HEK293 (cell line): Measurements from ENCODE around the gene ZNF428.

Experiments
- BCL11A ChIP-seq: fragments of 450-650 bp; formaldehyde crosslinking; IDR thresholded peaks from 2 replicates; pipeline ENCODE4 v1.5.1; 2016; ENCODE audit warnings: low read depth, missing biosample characterization, missing genetic modification characterization
- GLI4 ChIP-seq: fragments of 450-650 bp; formaldehyde crosslinking; IDR thresholded peaks from 2 replicates; pipeline ENCODE4 v1.5.1; 2016; ENCODE audit warnings: missing biosample characterization, missing genetic modification characterization
- GLIS1 ChIP-seq: fragments of 450-650 bp; formaldehyde crosslinking; IDR thresholded peaks from 2 replicates; pipeline ENCODE4 v1.5.1; 2016; ENCODE audit warnings: missing biosample characterization, missing genetic modification characterization
- HOXD13 ChIP-seq: sonication (generic); formaldehyde crosslinking; IDR thresholded peaks from 2 replicates; pipeline ENCODE4 v1.8.0; 2022; ENCODE audit warnings: missing genetic modification reagents, borderline replicate concordance
- SCRT2 ChIP-seq: fragments of 450-650 bp; formaldehyde crosslinking; IDR thresholded peaks from 2 replicates; pipeline ENCODE4 v1.5.1; 2016; ENCODE audit warnings: missing biosample characterization, missing genetic modification characterization
- SETDB1 ChIP-seq: IDR thresholded peaks from one replicate; pipeline ENCODE4 v1.6.1; 2017; ENCODE audit warnings: mild to moderate bottlenecking, low read length, moderate library complexity, mixed read lengths; ENCODE audit not compliant: insufficient read length
- TRIM28 ChIP-seq: IDR thresholded peaks from 2 replicates; pipeline ENCODE4 v1.6.1; 2011; ENCODE audit warnings: low read length, control low read depth, borderline replicate concordance
- TSHZ1 ChIP-seq: fragments of 450-650 bp; formaldehyde crosslinking; IDR thresholded peaks from 2 replicates; pipeline ENCODE4 v1.5.1; 2016; ENCODE audit warnings: missing biosample characterization, missing genetic modification characterization, borderline replicate concordance
- YY1 ChIP-seq: fragments of 450-650 bp; formaldehyde crosslinking; IDR thresholded peaks from 2 replicates; pipeline ENCODE4 v1.5.1; 2018; ENCODE audit warnings: missing biosample characterization, missing genetic modification characterization
- ZBTB1 ChIP-seq: fragments of 450-650 bp; formaldehyde crosslinking; IDR thresholded peaks from 2 replicates; pipeline ENCODE4 v1.5.1; 2016; ENCODE audit warnings: missing biosample characterization, missing genetic modification characterization
- ZBTB8A ChIP-seq: fragments of 450-650 bp; formaldehyde crosslinking; IDR thresholded peaks from 2 replicates; pipeline ENCODE4 v1.5.1; 2016; ENCODE audit warnings: missing biosample characterization, missing genetic modification characterization
- ZFP3 ChIP-seq: fragments of 450-650 bp; formaldehyde crosslinking; IDR thresholded peaks from 2 replicates; pipeline ENCODE4 v1.5.1; 2016; ENCODE audit warnings: low read depth, missing biosample characterization, missing genetic modification characterization
- ZNF114 ChIP-seq: fragments of 450-650 bp; formaldehyde crosslinking; IDR thresholded peaks from 2 replicates; pipeline ENCODE4 v1.5.0; 2017; ENCODE audit warnings: missing biosample characterization, missing genetic modification characterization
- ZNF174 ChIP-seq: fragments of 450-650 bp; formaldehyde crosslinking; IDR thresholded peaks from 2 replicates; pipeline ENCODE4 v1.5.0; 2017; ENCODE audit warnings: missing biosample characterization, mild to moderate bottlenecking, missing genetic modification characterization
- ZNF184 ChIP-seq: fragments of 450-650 bp; IDR thresholded peaks from 2 replicates; pipeline ENCODE4 v1.5.1; 2018; ENCODE audit warnings: missing biosample characterization, mild to moderate bottlenecking, missing genetic modification characterization
- ZNF239 ChIP-seq: fragments of 450-650 bp; formaldehyde crosslinking; IDR thresholded peaks from 2 replicates; pipeline ENCODE4 v1.5.1; 2016; ENCODE audit warnings: missing biosample characterization, missing genetic modification characterization
- ZNF24 ChIP-seq: fragments of 450-650 bp; formaldehyde crosslinking; IDR thresholded peaks from 2 replicates; pipeline ENCODE4 v1.5.1; 2016; ENCODE audit warnings: missing biosample characterization, missing genetic modification characterization
- ZNF274 ChIP-seq, 2 experiments: fragments of 200-500 bp in 1 of 2; fragments of 450-650 bp in 1 of 2; sonication (Bioruptor generic) in 1 of 2; formaldehyde crosslinking in 1 of 2; IDR thresholded peaks; 2 replicates each; pipeline versions ENCODE4 v1.5.1 to v1.6.1; 2014 to 2016; ENCODE audit warnings: borderline replicate concordance in 1 of 2, inconsistent platforms in 1 of 2, low read length in 1 of 2, missing biosample characterization in 1 of 2, missing genetic modification characterization in 1 of 2
- ZNF394 ChIP-seq: fragments of 450-650 bp; formaldehyde crosslinking; IDR thresholded peaks from 2 replicates; pipeline ENCODE4 v1.5.1; 2016; ENCODE audit warnings: missing biosample characterization, missing genetic modification characterization, mild to moderate bottlenecking, moderate library complexity, borderline replicate concordance
- ZNF521 ChIP-seq: fragments of 450-650 bp; formaldehyde crosslinking; IDR thresholded peaks from 2 replicates; pipeline ENCODE4 v1.5.1; 2017; ENCODE audit warnings: missing biosample characterization, mild to moderate bottlenecking, missing genetic modification characterization
- ZNF555 ChIP-seq: fragments of 450-650 bp; formaldehyde crosslinking; conservative IDR thresholded peaks from 2 replicates; pipeline ENCODE4 v1.5.1; 2017; ENCODE audit warnings: missing biosample characterization, mild to moderate bottlenecking, missing genetic modification characterization, inconsistent platforms
- ZNF558 ChIP-seq: fragments of 450-650 bp; formaldehyde crosslinking; IDR thresholded peaks from 2 replicates; pipeline ENCODE4 v1.5.1; 2016; ENCODE audit warnings: missing biosample characterization, missing genetic modification characterization
- ZNF560 ChIP-seq: fragments of 450-650 bp; formaldehyde crosslinking; IDR thresholded peaks from 2 replicates; pipeline ENCODE4 v1.5.1; 2017; ENCODE audit warnings: missing biosample characterization, missing genetic modification characterization, borderline replicate concordance
- ZNF561 ChIP-seq: fragments of 450-650 bp; IDR thresholded peaks from 2 replicates; pipeline ENCODE4 v1.5.1; 2018; ENCODE audit warnings: missing biosample characterization, missing genetic modification characterization, borderline replicate concordance
- ZNF645 ChIP-seq: fragments of 450-650 bp; formaldehyde crosslinking; IDR thresholded peaks from 2 replicates; pipeline ENCODE4; 2016; ENCODE audit warnings: missing biosample characterization, missing genetic modification characterization
- ZNF654 ChIP-seq: fragments of 450-650 bp; formaldehyde crosslinking; IDR thresholded peaks from 2 replicates; pipeline ENCODE4 v1.5.1; 2016; ENCODE audit warnings: low read depth, missing biosample characterization, missing genetic modification characterization
- ZNF658 ChIP-seq: fragments of 450-650 bp; formaldehyde crosslinking; IDR thresholded peaks from 2 replicates; pipeline ENCODE4; 2016; ENCODE audit warnings: missing biosample characterization, missing genetic modification characterization
- ZNF747 ChIP-seq: fragments of 450-650 bp; formaldehyde crosslinking; IDR thresholded peaks from 2 replicates; pipeline ENCODE4 v1.5.1; 2016; ENCODE audit warnings: missing biosample characterization, missing genetic modification characterization
- ZNF768 ChIP-seq: fragments of 450-650 bp; formaldehyde crosslinking; IDR thresholded peaks from 2 replicates; pipeline ENCODE4 v1.5.1; 2018; ENCODE audit warnings: missing biosample characterization, mild to moderate bottlenecking, missing genetic modification characterization
- ZNF776 ChIP-seq: fragments of 450-650 bp; formaldehyde crosslinking; IDR thresholded peaks from 2 replicates; pipeline ENCODE4 v1.5.0; 2017; ENCODE audit warnings: missing biosample characterization, missing genetic modification characterization, borderline replicate concordance
- ZSCAN23 ChIP-seq: fragments of 450-650 bp; formaldehyde crosslinking; IDR thresholded peaks from 2 replicates; pipeline ENCODE4 v1.5.1; 2016; ENCODE audit warnings: missing biosample characterization, missing genetic modification characterization
- TF ChIP-seq, protein P1 (sequence below): IDR thresholded peaks from 2 replicates; pipeline ENCODE4 v1.6.1; 2011; ENCODE audit warnings: mild to moderate bottlenecking, low read depth, low read length, borderline replicate concordance
- TF ChIP-seq, protein P2 (sequence below): fragments of 450-650 bp; formaldehyde crosslinking; IDR thresholded peaks from 2 replicates; pipeline ENCODE4 v1.5.1; 2016; ENCODE audit warnings: missing biosample characterization, missing genetic modification characterization

ZNF428 gene

DNA sequence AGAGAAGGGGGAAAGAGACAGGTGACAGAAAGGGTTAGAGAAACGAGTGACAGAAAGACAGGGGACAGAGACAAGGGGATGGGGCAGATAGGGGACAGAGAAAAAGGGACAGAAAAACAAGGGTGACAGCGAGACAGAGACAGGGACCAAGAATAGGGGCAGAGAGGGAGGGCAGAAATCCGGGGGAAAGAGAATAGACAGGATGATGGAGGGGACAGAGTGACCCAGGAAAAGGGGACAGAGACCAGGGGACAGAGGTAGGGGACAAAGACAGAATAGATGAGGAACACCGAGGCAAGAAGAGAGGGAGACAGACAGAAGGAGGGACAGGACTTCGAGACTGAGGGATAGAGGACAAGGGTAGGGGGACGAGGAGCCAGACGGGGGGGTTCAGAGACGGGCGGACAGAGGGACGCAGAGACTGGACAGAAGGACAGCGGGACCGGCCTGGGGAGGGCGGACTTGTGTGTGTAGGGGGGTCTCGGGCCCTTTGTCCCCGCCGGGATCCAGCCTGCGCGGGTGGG is 19.6 kb upstream of the ZNF428 start (continued):
- no peak for TF ChIP-seq ZNF747 (tag by site-specific recombination)
- no peak for TF ChIP-seq ZNF654
- no peak for TF ChIP-seq ZNF560 (tag by site-specific recombination)
- no peak for TF ChIP-seq ZNF274 (IDR thresholded peaks at IDR 0.05; ENCODE audit: low read length)
- TF ChIP-seq ZNF274 (tag by site-specific recombination; IDR thresholded peaks at IDR 0.05; ENCODE audit: borderline replicate concordance) = no peak
- no peak for TF ChIP-seq TSHZ1 (tag by site-specific recombination)
- no peak for TF ChIP-seq ZNF114
- TF ChIP-seq ZNF184 (tag by site-specific recombination) = no peak
- TF ChIP-seq ZNF776 = no peak
- TF ChIP-seq ZNF558 (tag by site-specific recombination) = no peak
- TF ChIP-seq ZNF768 (tag by site-specific recombination) = no peak
- TF ChIP-seq, protein P1, sequence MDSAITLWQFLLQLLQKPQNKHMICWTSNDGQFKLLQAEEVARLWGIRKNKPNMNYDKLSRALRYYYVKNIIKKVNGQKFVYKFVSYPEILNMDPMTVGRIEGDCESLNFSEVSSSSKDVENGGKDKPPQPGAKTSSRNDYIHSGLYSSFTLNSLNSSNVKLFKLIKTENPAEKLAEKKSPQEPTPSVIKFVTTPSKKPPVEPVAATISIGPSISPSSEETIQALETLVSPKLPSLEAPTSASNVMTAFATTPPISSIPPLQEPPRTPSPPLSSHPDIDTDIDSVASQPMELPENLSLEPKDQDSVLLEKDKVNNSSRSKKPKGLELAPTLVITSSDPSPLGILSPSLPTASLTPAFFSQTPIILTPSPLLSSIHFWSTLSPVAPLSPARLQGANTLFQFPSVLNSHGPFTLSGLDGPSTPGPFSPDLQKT = no peak
- no peak for TF ChIP-seq HOXD13
- TF ChIP-seq ZNF658 = no peak
- TF ChIP-seq ZNF174 (tag by site-specific recombination) = no peak
- TF ChIP-seq ZFP3 (tag by site-specific recombination) = 0 out of 2 replicates have a peak, but pooled peaks have one; percentile 10
- TF ChIP-seq TRIM28 = no peak
- no peak for TF ChIP-seq GLI4 (tag by site-specific recombination)
- no peak; the same call in 1 of the 2 replicates for TF ChIP-seq BCL11A
- no peak for TF ChIP-seq ZNF561
- peak; percentile 68; the same call in 1 of the 2 replicates for TF ChIP-seq ZNF645 (tag by site-specific recombination)
- no peak for TF ChIP-seq SETDB1
- no peak for TF ChIP-seq YY1 (tag by site-specific recombination)
- TF ChIP-seq ZNF24 = no peak
- peak; percentile 14 for TF ChIP-seq GLIS1 (tag by site-specific recombination)
- TF ChIP-seq, protein P2, sequence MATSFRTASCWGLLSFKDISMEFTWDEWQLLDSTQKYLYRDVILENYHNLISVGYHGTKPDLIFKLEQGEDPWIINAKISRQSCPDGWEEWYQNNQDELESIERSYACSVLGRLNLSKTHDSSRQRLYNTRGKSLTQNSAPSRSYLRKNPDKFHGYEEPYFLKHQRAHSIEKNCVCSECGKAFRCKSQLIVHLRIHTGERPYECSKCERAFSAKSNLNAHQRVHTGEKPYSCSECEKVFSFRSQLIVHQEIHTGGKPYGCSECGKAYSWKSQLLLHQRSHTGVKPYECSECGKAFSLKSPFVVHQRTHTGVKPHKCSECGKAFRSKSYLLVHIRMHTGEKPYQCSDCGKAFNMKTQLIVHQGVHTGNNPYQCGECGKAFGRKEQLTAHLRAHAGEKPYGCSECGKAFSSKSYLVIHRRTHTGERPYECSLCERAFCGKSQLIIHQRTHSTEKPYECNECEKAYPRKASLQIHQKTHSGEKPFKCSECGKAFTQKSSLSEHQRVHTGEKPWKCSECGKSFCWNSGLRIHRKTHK (tag by site-specific recombination) = no peak
- TF ChIP-seq ZNF555 (tag by site-specific recombination) = no peak
- TF ChIP-seq SCRT2 (tag by site-specific recombination) = no peak
- no peak for TF ChIP-seq ZBTB8A (tag by site-specific recombination)
- TF ChIP-seq ZSCAN23 = no peak; the same call in 1 of the 2 replicates
- peak; percentile 70; the same call in 1 of the 2 replicates for TF ChIP-seq ZNF521 (tag by site-specific recombination)
- TF ChIP-seq ZBTB1 (tag by site-specific recombination) = no peak
- TF ChIP-seq ZNF394 = no peak
- TF ChIP-seq ZNF239 (tag by site-specific recombination) = 0 out of 2 replicates have a peak, but pooled peaks have one; percentile 41
